Uterus (tissue), 2 donors: ENCODE measurements around the gene R3HDM2.

Experiments
- POLR2A ChIP-seq, 2 donors: fragments of 450-650 bp; IDR thresholded peaks; one replicate each; pipeline ENCODE4 v1.6.1; 2016; ENCODE audit warnings: antibody characterized with exemption in 2 of 2, mild to moderate bottlenecking in 1 of 2, moderate library complexity in 1 of 2
- TF ChIP-seq, protein P1 (sequence below), 4 experiments: fragments of 200-600 bp in 2 of 4; fragments of 450-650 bp in 2 of 4; sonication (generic) in 2 of 4; IDR thresholded peaks; one replicate each; pipeline ENCODE4 v1.5.1; 2016 to 2019; ENCODE audit warnings: antibody characterized with exemption in 4 of 4, mild to moderate bottlenecking in 2 of 4, moderate library complexity in 1 of 4

- TF ChIP-seq, protein P1, sequence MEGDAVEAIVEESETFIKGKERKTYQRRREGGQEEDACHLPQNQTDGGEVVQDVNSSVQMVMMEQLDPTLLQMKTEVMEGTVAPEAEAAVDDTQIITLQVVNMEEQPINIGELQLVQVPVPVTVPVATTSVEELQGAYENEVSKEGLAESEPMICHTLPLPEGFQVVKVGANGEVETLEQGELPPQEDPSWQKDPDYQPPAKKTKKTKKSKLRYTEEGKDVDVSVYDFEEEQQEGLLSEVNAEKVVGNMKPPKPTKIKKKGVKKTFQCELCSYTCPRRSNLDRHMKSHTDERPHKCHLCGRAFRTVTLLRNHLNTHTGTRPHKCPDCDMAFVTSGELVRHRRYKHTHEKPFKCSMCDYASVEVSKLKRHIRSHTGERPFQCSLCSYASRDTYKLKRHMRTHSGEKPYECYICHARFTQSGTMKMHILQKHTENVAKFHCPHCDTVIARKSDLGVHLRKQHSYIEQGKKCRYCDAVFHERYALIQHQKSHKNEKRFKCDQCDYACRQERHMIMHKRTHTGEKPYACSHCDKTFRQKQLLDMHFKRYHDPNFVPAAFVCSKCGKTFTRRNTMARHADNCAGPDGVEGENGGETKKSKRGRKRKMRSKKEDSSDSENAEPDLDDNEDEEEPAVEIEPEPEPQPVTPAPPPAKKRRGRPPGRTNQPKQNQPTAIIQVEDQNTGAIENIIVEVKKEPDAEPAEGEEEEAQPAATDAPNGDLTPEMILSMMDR (IDR thresholded peaks at IDR 0.05) = no peak
- TF ChIP-seq POLR2A (IDR thresholded peaks at IDR 0.05) = no peak
Measured at GRCh38 chr12:57205186-57205585, 225.7 kb downstream of the R3HDM2 start.
